Dermis blood vessel endothelial cell (primary cell): ENCODE results near the gene TMEM132A. TPM values are rescaled to one million over a fixed set of nuclear protein-coding genes. Genes with fewer than 3 reads are reported as not detected.

Source experiments
- total RNA-seq: library from RNA; depleted of rRNA; stranded (reverse); fragments of >200 nt; gene quantifications from 2 replicates; pipeline ENCODE4 v1.2.3, GENCODE V29; 2014

TMEM132A gene
- total RNA-seq, 1 donor from 2014 or later: 112 TPM

Other genes with a start within 250 kb of the TMEM132A start
- not detected in 2 replicates for gene MS4A8, start 224.8 kb upstream of the TMEM132A start, total RNA-seq
- gene MS4A18, start 199.7 kb upstream of the TMEM132A start, total RNA-seq: not detected in 2 replicates
- gene MS4A15, start 167.6 kb upstream of the TMEM132A start, total RNA-seq: not detected in 2 replicates
- not detected in 2 replicates for gene MS4A10, start 139.1 kb upstream of the TMEM132A start, total RNA-seq
- 14.0 and 31.2 TPM in 2 replicates for gene CCDC86, start 82.3 kb upstream of the TMEM132A start, total RNA-seq
- 0.05 TPM in 1 of 2 replicates, not detected in the other for gene PTGDR2, start 68.5 kb upstream of the TMEM132A start, total RNA-seq
- not detected in 2 replicates for gene ZP1, start 56.9 kb upstream of the TMEM132A start, total RNA-seq
- gene PRPF19, start 17.9 kb upstream of the TMEM132A start, total RNA-seq: 45.8 and 79.6 TPM in 2 replicates
- 63.6 and 114 TPM in 2 replicates for gene TMEM109, start 10.3 kb upstream of the TMEM132A start, total RNA-seq
- 8.7 and 9.0 TPM in 2 replicates for gene SLC15A3, start 27.7 kb downstream of the TMEM132A start, total RNA-seq
- not detected in 2 replicates for gene CD6, start 47.2 kb downstream of the TMEM132A start, total RNA-seq
- gene CD5, start 178.0 kb downstream of the TMEM132A start, total RNA-seq: not detected in 2 replicates
- 9.7 and 14.1 TPM in 2 replicates for gene VPS37C, start 237.0 kb downstream of the TMEM132A start, total RNA-seq